HG03469 (cell line): ENCODE data around the gene AFMID.
"Not testable (repeated sequence)": the region's sequence is repeated elsewhere in the genome, so short reads cannot be mapped to it uniquely, and the experiment has no call there.

Source experiments
- ATAC-seq: cut with Tn5 transposase; IDR thresholded peaks from one replicate; pipeline ENCODE4 v1.9.1; 2021; ENCODE audit warnings: mild to moderate bottlenecking, moderate library complexity, moderate number of reproducible peaks; ENCODE audit not compliant: unreplicated experiment

The AFMID gene

GRCh38 chr17:78252701-78253635, 65.8 kb downstream of the AFMID start:
- no peak for ATAC-seq

GRCh38 chr17:78253636-78253945, 66.4 kb downstream of the AFMID start:
- not testable (repeated sequence) for ATAC-seq

DNA sequence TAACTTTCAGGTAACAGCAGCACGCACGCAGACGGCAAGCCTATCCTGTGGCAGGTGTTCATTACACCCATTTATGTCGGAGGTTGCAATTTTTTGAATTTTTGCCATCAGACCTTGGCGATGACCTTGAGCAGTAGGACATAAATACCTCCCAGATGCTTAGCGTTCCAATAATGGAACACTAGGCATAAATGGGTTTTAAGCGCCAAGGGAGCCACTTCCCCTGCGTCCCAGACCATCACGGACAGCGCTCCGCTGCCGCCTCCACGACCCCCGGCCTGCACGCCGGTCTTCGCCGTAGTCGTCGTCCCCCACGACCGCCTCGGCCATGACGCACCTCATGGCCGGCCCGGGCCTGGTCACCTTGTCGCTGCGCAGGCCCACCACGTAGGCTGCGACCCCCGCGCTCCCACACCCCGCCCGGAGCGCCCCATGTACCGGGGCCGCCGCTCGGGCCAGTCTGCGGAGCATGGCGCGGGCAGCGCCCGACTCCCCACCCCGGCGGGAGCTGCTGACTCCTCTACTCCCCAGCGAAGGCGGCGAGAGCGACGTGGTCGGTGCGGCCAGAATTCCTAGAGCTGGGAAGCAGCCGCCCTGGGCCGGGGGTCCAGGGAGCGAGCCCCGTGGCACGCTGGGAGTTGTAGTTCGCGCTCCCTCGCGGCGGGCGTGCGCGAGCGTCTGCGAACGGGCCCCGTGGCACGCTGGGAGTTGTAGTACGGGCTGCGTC, 66.9 kb downstream of the AFMID start:
- ATAC-seq, result no peak

- no peak for ATAC-seq
Measured at GRCh38 chr17:78255029-78255656, 68.0 kb downstream of the AFMID start.

GRCh38 chr17:78255953-78256706, 69.0 kb downstream of the AFMID start:
- no peak for ATAC-seq

DNA sequence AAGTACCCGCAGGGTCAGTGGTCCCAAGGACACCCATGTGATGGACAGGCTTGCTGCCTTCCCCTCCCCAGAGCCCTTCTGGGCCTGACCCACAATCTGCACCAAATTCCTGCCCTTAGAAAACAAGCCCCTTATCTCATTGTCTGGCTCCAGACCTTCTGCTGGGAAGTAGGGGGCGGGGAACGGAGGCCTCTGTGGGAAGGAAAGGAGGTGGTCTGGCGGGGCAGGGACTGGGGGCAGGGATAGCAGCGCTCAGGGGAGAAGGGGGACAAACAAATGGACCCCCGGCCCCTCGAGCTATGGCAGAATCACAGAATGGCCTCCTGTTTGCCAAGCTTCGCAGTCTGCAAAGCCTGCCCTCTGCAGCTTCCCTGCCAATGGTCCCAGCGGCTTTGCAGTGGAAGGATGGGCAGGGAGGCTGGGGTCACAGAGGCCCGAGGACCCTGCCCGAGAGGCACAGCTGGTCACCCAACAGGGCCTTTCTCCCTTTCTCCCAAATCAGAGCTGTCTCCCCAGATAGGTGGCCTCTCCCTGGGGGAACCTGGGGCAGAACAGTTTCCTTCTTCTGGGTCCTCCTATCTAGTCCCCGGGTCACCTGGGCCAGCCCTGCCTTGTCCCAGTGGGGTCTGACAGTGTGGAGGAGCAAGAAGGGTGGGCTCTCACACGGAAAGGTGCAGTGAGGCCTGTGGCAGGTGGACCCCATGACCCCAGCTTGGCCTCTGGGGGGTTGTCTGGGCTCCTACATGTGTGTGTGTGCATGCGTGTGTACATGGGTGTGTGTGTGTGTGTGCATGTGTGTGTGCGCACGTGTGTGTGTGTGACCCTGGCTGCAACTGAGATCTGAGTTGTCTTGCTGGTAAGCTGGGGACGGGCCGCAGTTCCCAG, 69.8 kb downstream of the AFMID start:
- no peak for ATAC-seq
